IPS-11a (cell line): ENCODE results near the gene TUG1.

ENCODE experiments used
- H3K4me3 ChIP-seq: one replicate; pipeline ENCODE4 v1.5.1; 2013; ENCODE audit warnings: low read depth, low read length, control low read depth

The TUG1 gene

DNA sequence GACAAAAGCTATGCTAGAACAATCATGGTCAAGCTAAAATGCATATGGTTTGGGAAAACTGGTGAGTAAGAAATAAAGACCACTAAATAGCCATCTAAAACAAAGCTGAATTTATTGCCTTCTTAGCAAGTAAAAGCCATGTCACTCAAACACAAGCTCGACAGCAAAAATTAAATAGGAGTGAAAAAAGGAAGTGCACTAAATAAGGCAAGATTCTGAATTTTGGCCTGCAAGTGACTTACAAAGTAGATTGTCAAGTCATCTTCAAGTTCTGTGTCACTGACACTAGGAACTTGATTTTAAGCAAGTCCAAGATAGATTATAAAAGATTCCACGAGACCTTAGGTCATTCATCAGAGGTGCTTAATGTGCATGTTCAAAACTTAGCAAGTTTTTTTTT, 27.4 kb downstream of the TUG1 start:
- H3K4me3 ChIP-seq, result no peak overlapping the region

DNA sequence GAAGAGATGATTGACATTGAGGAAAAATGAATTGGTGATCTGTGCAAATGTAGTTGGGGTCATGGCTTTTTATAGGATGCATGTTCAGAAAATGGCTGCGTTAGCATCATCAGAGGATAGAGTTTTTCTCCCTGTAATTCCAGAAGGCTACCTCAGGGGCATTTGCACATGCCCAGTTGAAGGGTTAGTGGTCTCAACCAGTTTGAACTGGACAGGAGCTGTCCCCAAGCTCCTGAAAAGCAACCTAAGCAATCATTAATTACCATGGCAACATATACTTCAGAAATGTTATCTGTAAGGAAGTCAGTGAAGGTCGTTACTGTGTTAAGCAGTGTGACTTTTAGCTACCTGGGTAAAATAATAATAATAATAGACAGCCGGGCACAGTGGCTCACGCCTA, 29.3 kb downstream of the TUG1 start:
- H3K4me3 ChIP-seq, result no peak overlapping the region

DNA sequence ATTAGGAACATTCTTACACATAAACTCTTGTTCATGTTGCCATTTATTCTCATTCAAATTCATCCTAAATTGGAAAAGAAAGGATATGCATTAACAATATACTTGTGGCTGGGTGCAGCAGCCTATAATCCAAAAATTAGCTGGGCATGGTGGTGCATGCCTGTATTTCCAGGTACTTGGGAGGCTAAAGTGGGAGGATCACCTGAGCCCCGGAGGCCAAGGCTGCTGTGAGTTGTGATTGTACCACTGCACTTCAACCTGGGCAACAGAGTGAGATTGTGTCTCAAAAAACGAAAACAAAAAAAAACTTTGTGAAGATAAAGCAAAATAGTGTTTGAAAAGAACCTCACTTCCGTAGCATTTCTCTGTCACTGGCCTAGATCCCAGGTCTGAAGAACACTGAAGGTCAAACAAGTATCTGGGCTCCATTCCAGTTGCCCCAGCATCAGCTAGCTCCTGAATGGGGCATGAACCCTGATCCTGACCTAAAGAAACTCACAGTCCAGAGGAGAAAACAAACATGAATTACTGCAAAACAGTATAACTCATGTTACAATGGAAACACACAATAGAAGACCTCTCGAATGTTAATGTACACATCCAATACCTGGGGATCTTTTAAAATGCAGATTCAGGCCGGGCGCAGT, 32.2 kb downstream of the TUG1 start:
- H3K4me3 ChIP-seq, result no peak overlapping the region

DNA sequence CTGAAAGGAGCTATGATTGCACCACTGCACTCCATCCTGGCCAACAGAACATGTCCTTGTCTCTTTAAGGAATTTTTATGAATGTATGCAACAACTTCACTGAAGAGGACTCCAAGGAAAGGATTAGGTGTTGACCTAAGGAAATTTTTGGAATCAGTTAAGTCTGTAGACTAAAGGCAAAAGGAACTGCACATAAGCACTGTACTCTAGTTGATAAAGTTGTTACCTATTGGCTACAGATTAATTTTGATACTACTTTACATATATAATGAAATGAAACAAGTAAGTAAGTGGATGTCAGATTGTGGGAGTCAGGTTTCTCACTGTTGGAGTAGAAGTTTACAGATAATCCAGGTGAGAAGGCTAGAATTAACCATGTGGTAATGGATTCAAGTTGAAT, 36.5 kb downstream of the TUG1 start:
- no peak overlapping the region for H3K4me3 ChIP-seq

DNA sequence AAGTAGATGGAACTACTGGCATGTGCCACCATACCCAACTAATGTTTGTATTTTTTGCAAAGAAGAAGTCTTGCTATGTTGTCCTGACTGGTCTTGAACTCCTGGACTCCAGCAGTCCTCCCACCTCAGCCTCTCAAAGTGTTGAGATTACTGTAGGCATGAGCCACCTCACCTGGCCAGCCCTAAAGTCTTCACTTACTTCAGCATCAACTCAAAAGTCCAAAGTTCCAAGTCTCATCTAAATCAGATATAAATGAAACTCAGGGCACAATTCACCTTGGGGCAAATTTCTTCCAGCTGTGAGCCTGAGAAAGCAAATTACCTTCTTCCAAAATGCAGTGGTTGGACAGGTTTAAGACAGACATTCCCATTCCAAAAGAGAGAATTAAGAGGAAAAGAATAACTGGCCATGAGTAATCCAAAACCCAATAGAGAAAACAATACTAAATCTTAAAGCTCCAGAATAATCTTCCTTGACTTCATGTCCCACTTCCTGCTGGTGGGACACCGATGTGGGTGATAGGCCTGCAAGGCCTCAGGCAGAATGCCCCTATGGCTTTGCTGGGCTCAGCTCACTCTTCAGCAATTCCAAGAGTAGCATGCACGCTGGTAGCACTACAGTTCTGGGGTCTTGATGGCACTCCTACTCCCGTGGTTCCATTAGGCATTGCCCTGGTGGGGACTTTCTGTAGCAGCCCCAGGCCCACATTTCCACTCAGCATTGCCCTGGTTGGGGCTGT, 50.3 kb downstream of the TUG1 start:
- H3K4me3 ChIP-seq, result no peak overlapping the region

DNA sequence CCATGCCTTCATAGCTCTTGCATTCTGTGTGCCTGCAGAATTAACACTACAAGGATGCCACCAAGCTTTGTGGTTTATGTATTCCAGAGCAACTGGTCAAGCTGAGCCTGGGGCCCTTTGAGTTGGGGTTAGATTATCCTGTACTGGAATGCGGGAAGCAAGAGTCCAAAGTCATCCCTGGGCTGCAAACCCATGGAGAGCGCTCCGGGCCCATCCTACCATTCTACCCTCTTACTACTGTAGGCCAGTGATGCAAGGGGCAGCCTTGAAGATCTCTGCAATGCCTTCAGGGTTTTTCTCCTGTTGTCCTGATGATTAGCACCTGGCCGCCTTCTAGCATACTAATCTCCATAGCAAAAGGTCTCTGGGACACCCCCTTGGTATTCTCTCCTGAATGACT, 51.3 kb downstream of the TUG1 start:
- no peak overlapping the region for H3K4me3 ChIP-seq

DNA sequence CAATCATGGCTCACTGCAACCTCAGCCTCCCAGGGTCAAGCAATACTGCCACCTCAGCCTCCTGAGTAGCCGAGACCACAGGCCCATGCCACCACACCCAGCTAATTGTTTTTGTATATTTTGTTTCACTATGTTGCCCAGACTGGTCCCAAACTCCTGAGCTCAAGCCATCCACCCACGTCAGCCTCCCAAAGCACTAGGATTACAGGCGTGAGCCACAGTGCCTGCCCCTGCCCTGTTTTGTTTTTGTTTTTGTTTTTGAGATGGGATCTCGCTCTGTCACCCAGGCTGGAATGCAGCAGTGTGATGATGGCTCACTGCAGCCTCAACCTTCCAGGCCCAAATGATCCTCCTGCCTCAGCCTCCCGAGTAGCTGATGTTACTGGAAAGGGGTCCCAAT, 53.5 kb downstream of the TUG1 start:
- H3K4me3 ChIP-seq, result no peak overlapping the region
